Lung (tissue), 12 donors: ENCODE results near the gene TSR3. TPM values are rescaled to one million over a fixed set of nuclear protein-coding genes. Genes with fewer than 3 reads are reported as not detected.

Experiments used
- ATAC-seq: fragments of 200-7000 bp; cut with Tn5 transposase; one replicate; pipeline ENCODE4 v1.9.1; 2020; ENCODE audit warnings: moderate number of reproducible peaks; ENCODE audit not compliant: insufficient read depth, low FRiP score
- DNase-seq, 3 donors: peaks; one replicate each; pipeline ENCODE4 v3.0.0-alpha.2; 2013 to 2017
- H3K27ac ChIP-seq, 2 donors: one replicate each; pipeline ENCODE4 v1.5.1; 2013; ENCODE audit warnings: mild to moderate bottlenecking in 2 of 2, moderate library complexity in 2 of 2, control low read depth in 1 of 2, inconsistent platforms in 1 of 2, low read depth in 1 of 2, low read length in 1 of 2
- H3K27me3 ChIP-seq, 3 donors: one replicate each; pipeline ENCODE4 v1.5.1; 2013; ENCODE audit warnings: low read length in 2 of 3; ENCODE audit not compliant: control insufficient read depth in 3 of 3, insufficient read depth in 3 of 3
- H3K36me3 ChIP-seq, 4 donors: one replicate each; pipeline ENCODE4 v1.5.1; 2013; ENCODE audit warnings: low read length in 4 of 4, mild to moderate bottlenecking in 1 of 4, moderate library complexity in 1 of 4; ENCODE audit not compliant: control insufficient read depth in 4 of 4, insufficient read depth in 4 of 4
- H3K4me1 ChIP-seq, 5 donors: one replicate each; pipeline ENCODE4 v1.5.1; 2013; ENCODE audit warnings: low read length in 5 of 5, mild to moderate bottlenecking in 2 of 5, moderate library complexity in 1 of 5; ENCODE audit not compliant: control insufficient read depth in 5 of 5, insufficient read depth in 5 of 5
- H3K4me3 ChIP-seq: one replicate; pipeline ENCODE4 v1.5.1; 2013; ENCODE audit warnings: mild to moderate bottlenecking, control low read depth, moderate library complexity
- H3K9ac ChIP-seq, 2 donors: one replicate each; pipeline ENCODE4 v1.5.1; 2013; ENCODE audit warnings: low read length in 2 of 2, control low read depth in 1 of 2; ENCODE audit not compliant: insufficient read depth in 1 of 2
- H3K9me3 ChIP-seq, 4 donors: one replicate each; pipeline ENCODE4 v1.5.1; 2013; ENCODE audit warnings: low read length in 3 of 4, mild to moderate bottlenecking in 1 of 4, moderate library complexity in 1 of 4; ENCODE audit not compliant: control insufficient read depth in 4 of 4, insufficient read depth in 3 of 4
- WGBS, 2 donors: extraction: QIAGEN DNeasy Blood & Tissue Kit; methylation state at CpG; one replicate each; pipeline ENCODE4 v1.1.7; 2013; 5-methylcytosine and 5-hydroxymethylcytosine counted together
- polyA plus RNA-seq, 2 donors: library from polyadenylated mRNA; stranded (reverse); fragments of 200-250 nt; gene quantifications; one replicate each; pipeline ENCODE4 v1.2.1, GENCODE V29; 2013
- total RNA-seq, 2 donors: library from RNA; depleted of rRNA in 1 of 2; stranded (reverse); fragments of >200 nt in 1 of 2; gene quantifications; one replicate each; pipeline ENCODE4 v1.2.1, GENCODE V29; 2014 to 2021
- TF ChIP-seq, protein P1 (sequence below): IDR thresholded peaks from 2 replicates; pipeline ENCODE4 v1.5.1; 2012; ENCODE audit warnings: mild to moderate bottlenecking; ENCODE audit errors: control extremely low read depth, extremely low read depth
- donor health status: control.
- donor health status: control.
- donor health status: Bipolar disorder and iron deficiency.
- donor health status: healthy.
- donor health status: DM: yes; HTN: yes; CAD: no.

Gene TSR3
- total and polyA plus RNA-seq, 4 donors: 32.5 to 66.4 (median 56.6) TPM

DNA sequence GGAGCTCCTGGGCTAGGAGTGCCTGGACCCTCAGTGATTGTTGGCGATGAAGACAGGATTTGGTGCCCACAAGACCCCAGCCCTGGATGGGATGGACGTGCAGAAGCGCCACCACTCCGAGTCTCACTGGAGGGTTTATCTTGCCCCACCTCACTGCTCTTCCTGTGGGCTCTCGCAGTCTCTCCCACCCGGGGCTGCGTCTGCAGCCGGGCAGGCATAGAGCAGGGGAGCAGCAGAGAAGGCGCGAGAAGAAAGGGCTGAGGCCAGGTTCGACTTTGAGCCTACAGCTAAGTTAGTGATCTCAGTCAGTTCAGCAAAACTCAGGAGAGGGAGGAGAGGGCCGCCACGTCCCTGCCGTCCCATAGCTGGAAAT, 35.7 kb downstream of the TSR3 start:
- Histone ChIP-seq H3K4me3 (no peak overlapping the region), H3K9me3 (peaks cover 0 to 2% (median 0%) of the 10 kb centered on the region in 4 donors), H3K9ac (no peak overlapping the region), H3K27me3 (no peaks in the 10 kb centered on the region), H3K4me1 (peaks cover 0 to 23% (median 5%) of the 10 kb centered on the region in 5 donors), H3K27ac (no peak overlapping the region), H3K36me3 (peaks cover 23 to 77% (median 45%) of the 10 kb centered on the region in 4 donors)
- TF ChIP-seq, protein P1, sequence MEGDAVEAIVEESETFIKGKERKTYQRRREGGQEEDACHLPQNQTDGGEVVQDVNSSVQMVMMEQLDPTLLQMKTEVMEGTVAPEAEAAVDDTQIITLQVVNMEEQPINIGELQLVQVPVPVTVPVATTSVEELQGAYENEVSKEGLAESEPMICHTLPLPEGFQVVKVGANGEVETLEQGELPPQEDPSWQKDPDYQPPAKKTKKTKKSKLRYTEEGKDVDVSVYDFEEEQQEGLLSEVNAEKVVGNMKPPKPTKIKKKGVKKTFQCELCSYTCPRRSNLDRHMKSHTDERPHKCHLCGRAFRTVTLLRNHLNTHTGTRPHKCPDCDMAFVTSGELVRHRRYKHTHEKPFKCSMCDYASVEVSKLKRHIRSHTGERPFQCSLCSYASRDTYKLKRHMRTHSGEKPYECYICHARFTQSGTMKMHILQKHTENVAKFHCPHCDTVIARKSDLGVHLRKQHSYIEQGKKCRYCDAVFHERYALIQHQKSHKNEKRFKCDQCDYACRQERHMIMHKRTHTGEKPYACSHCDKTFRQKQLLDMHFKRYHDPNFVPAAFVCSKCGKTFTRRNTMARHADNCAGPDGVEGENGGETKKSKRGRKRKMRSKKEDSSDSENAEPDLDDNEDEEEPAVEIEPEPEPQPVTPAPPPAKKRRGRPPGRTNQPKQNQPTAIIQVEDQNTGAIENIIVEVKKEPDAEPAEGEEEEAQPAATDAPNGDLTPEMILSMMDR: no peak
- WGBS, 2 donors: 88 to 89% methylated on average over 14 of the region's 14 CpGs
- ATAC-seq: no peak
- no peak for DNase-seq

DNA sequence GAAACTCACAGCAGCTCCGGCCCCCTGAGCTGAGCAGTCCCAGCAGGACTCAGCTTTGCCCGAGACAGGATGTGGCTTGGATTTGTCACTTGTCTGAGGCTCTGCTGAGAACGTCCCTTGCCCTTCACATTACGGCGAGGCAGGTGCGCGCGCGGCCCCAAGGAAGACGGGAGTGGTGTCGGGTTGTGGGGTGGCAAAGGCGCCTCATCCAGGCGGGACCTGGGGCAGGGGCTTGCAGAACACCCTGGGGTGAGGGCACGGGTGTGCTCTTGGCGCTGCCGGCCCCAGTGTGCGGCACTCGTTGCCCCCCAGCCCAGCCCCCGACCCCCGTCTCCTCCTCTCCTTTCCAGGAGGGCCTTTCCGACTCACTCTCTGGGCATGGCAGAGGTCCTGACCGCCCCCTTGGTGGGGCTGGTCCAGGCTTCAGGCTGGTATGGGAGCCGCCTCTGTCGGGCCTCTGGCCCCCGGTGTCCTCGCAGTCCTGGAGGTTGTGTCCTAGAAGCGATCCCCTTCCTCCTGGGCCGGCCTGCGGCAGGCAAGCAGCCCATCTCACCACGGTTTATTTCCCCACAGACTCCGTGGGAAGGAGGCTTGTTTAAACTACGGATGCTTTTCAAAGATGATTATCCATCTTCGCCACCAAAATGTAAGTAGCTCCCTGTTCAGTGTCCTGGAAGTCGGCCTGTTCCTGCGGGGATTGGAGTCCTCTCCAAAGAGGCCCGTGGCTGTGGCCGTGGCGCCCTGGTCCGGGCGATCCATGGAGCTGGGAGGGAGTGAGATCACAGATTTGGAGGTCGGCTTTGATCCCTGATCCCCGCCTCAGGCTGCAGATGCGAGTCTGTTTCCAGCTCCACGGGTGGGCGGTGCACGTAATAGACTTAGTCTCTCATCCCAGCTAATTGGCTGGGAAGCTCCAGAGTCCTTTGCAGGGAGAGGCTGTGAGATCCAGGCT, 36.3 kb downstream of the TSR3 start:
- TF ChIP-seq, protein P1: no peak
- ATAC-seq: no peak
- H3K4me3 ChIP-seq: no peak overlapping the region
- H3K4me1 ChIP-seq: peaks cover 0 to 28% (median 10%) of the 10 kb centered on the region in 5 donors
- DNase-seq: no peak
- 87 to 88% methylated on average over 45 to 46 of the region's 46 CpGs for WGBS, 2 donors
- H3K9me3 ChIP-seq: peaks cover 0 to 2% (median 0%) of the 10 kb centered on the region in 4 donors
- H3K36me3 ChIP-seq: peaks cover 19 to 70% (median 41%) of the 10 kb centered on the region in 4 donors
- no peaks in the 10 kb centered on the region for H3K27me3 ChIP-seq
- H3K27ac ChIP-seq: no peak overlapping the region
- no peak overlapping the region for H3K9ac ChIP-seq

DNA sequence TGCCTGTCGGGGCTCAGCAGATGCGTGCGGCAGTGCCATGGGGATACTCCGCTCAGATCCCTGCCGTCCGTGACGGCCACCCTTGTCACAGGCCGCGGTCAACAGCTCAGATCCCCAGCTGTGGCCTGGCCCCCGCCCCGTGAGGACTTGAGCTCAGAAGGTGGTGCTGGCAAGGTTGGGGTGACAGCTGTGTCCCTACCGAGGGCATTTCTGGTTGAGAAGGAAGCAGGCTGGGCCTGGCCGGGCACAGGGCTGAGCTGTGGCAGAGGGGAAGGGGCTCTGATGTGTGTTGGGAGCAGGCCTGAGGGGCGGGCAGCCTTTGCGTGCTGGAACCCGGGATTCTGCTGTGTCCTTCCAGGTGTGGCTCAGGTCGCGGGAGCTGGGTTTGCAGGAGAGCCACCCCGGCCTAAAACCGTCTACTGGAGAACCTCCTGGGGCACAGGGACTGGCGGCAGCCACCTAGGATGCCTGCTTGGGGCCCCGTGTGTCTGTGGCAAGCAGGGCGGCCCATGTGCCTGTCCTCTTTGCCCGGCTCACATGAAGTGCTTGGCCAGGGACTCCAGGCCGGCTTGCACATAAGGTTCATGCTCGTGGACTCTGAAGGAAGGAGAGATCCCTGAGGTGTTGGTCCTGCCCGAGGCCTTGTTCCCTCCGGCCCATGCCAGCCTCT, 37.1 kb downstream of the TSR3 start:
- DNase-seq (no peak), ATAC-seq (no peak)
- Histone ChIP-seq H3K36me3 (peaks cover 13 to 62% (median 33%) of the 10 kb centered on the region in 4 donors), H3K27me3 (no peaks in the 10 kb centered on the region), H3K9me3 (peaks cover 0 to 2% (median 0%) of the 10 kb centered on the region in 4 donors), H3K4me1 (peaks cover 0 to 28% (median 10%) of the 10 kb centered on the region in 5 donors), H3K9ac (no peak overlapping the region), H3K4me3 (no peak overlapping the region), H3K27ac (no peak overlapping the region)
- 90 to 92% methylated on average over 28 of the region's 28 CpGs for WGBS, 2 donors
- TF ChIP-seq, protein P1: no peak
